ENCODE measurements around the gene RIN3.

DNA sequence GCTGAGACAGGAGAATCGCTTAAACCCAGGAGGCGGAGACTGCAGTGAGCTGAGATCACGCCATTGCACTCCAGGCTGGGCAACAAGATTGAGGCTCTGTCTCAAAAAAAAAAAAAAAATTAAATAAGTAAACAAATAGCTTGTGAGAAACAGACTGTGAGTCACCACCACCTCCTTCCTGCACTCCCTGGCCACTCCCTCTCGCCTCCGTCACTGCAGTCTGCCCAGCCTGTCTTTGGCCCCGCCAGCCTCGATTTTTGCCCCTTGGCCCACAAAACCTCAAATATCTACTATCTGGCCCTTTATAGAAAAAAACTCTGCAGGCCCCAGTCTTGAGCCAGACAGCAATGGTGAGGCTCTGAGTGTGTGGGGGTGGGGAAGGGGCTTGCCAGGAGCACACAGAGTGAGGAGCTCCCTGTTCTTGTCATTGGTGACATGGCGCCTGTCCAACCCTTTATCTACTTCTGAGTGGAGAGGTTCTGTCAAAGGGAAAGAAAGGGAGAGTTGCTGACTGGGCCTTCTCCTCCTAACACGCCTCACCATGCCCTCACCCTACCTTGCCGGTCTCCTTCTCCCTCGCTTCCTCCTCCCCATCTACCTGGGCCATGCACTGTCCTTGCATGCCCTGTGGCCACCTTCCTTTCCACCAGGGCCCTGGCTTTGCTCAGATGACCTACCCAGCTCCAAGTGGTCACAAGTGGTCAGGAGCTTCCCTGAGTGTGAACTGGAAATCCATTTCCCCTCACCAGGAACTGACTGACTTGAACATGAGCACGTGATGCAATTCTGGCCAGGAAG lies 212.8 kb downstream of the RIN3 start:
- TF ChIP-seq, protein P1, sequence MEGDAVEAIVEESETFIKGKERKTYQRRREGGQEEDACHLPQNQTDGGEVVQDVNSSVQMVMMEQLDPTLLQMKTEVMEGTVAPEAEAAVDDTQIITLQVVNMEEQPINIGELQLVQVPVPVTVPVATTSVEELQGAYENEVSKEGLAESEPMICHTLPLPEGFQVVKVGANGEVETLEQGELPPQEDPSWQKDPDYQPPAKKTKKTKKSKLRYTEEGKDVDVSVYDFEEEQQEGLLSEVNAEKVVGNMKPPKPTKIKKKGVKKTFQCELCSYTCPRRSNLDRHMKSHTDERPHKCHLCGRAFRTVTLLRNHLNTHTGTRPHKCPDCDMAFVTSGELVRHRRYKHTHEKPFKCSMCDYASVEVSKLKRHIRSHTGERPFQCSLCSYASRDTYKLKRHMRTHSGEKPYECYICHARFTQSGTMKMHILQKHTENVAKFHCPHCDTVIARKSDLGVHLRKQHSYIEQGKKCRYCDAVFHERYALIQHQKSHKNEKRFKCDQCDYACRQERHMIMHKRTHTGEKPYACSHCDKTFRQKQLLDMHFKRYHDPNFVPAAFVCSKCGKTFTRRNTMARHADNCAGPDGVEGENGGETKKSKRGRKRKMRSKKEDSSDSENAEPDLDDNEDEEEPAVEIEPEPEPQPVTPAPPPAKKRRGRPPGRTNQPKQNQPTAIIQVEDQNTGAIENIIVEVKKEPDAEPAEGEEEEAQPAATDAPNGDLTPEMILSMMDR (IDR thresholded peaks at IDR 0.05; ENCODE audit: low read length) = no peak
- no peak for TF ChIP-seq EZH2 (optimal IDR thresholded peaks at IDR 0.05; ENCODE audit: low read depth, low read length)
